ENCODE results near the gene C1QB. TPM values are rescaled to one million over a fixed set of nuclear protein-coding genes. Genes with fewer than 3 reads are reported as not detected.

The C1QB gene
- polyA plus RNA-seq, 1 donor (not counting 4 experiments of a cell fraction or from before 2014, with no cell fraction given): not detected

GRCh38 chr1:22619798-22620197 lies 33.2 kb upstream of the C1QB start:
- Histone ChIP-seq H3K27me3 (ENCODE audit: control insufficient read depth, extremely low read depth, insufficient read depth, low read length) (peaks cover 35% of the 10 kb centered on the region), H3K9ac (ENCODE audit: control insufficient read depth, extremely low read depth, insufficient read depth, low read length) (no peak overlapping the region), H3K9me1 (ENCODE audit: control insufficient read depth, extremely low read depth, insufficient read depth, low read length) (no peaks in the 10 kb centered on the region), H3K4me1 (ENCODE audit: control insufficient read depth, extremely low read depth, insufficient read depth, low read length) (no peaks in the 10 kb centered on the region), H4K20me1 (ENCODE audit: control insufficient read depth, extremely low read depth, insufficient read depth, low read length) (no peaks in the 10 kb centered on the region), H3K4me3 (ENCODE audit: control insufficient read depth in 2 of 3, extremely low read depth in 1 of 3, insufficient read depth in 2 of 3, low read depth in 1 of 3, low read length in 3 of 3) (no peak overlapping the region), H3K79me2 (ENCODE audit: control insufficient read depth, insufficient read depth, low read length) (no peaks in the 10 kb centered on the region), H2AFZ (ENCODE audit: control insufficient read depth, low read length) (no peak overlapping the region), H3K9me3 (ENCODE audit: control insufficient read depth, low read depth, low read length) (no peaks in the 10 kb centered on the region), H3K27ac (ENCODE audit: control insufficient read depth, insufficient read depth, low read length) (no peak overlapping the region), H3K4me2 (ENCODE audit: control insufficient read depth, extremely low read depth, insufficient read depth, low read depth, low read length) (no peak overlapping the region), H3K36me3 (ENCODE audit: control insufficient read depth in 2 of 2, extremely low read depth in 1 of 2, insufficient read depth in 2 of 2, low read length in 2 of 2) (no peaks in the 10 kb centered on the region)
- dilution Hi-C loops (cut with MboI; ENCODE audit: extremely low pct_ligation_motif_present, low sequenced_read_pairs): no loop called here
- TF ChIP-seq EZH2 (IDR thresholded peaks at IDR 0.05; ENCODE audit: low read length) (no peak), CTCF (optimal IDR thresholded peaks at IDR 0.05 in 1 of 3, IDR thresholded peaks at IDR 0.05 in 1 of 3, conservative IDR thresholded peaks at IDR 0.05 in 1 of 3; ENCODE audit: extremely low read depth in 1 of 3, insufficient read depth in 2 of 3, low read length in 3 of 3) (no peak)
- DNase-seq (ENCODE audit: low read depth, low spot score): no peak
- FAIRE-seq: no peak

GRCh38 chr1:22621761-22622160 lies 31.3 kb upstream of the C1QB start:
- H3K36me3 ChIP-seq (ENCODE audit: control insufficient read depth in 2 of 2, extremely low read depth in 1 of 2, insufficient read depth in 2 of 2, low read length in 2 of 2): no peaks in the 10 kb centered on the region
- DNase-seq (ENCODE audit: low read depth, low spot score): no peak

More at GRCh38 chr1:22621761-22622160, 31.3 kb upstream of the C1QB start:
- Histone ChIP-seq H3K9me3 (ENCODE audit: control insufficient read depth, low read depth, low read length) (no peaks in the 10 kb centered on the region), H2AFZ (ENCODE audit: control insufficient read depth, low read length) (no peak overlapping the region), H3K79me2 (ENCODE audit: control insufficient read depth, insufficient read depth, low read length) (no peaks in the 10 kb centered on the region), H3K27ac (ENCODE audit: control insufficient read depth, insufficient read depth, low read length) (no peak overlapping the region), H4K20me1 (ENCODE audit: control insufficient read depth, extremely low read depth, insufficient read depth, low read length) (no peaks in the 10 kb centered on the region), H3K4me1 (ENCODE audit: control insufficient read depth, extremely low read depth, insufficient read depth, low read length) (no peaks in the 10 kb centered on the region), H3K4me2 (ENCODE audit: control insufficient read depth, extremely low read depth, insufficient read depth, low read depth, low read length) (no peak overlapping the region), H3K9ac (ENCODE audit: control insufficient read depth, extremely low read depth, insufficient read depth, low read length) (no peak overlapping the region), H3K4me3 (ENCODE audit: control insufficient read depth in 2 of 3, extremely low read depth in 1 of 3, insufficient read depth in 2 of 3, low read depth in 1 of 3, low read length in 3 of 3) (no peak overlapping the region), H3K9me1 (ENCODE audit: control insufficient read depth, extremely low read depth, insufficient read depth, low read length) (no peaks in the 10 kb centered on the region), H3K27me3 (ENCODE audit: control insufficient read depth, extremely low read depth, insufficient read depth, low read length) (peaks cover 26% of the 10 kb centered on the region)
- dilution Hi-C loops (cut with MboI; ENCODE audit: extremely low pct_ligation_motif_present, low sequenced_read_pairs): no loop called here
- no peak for FAIRE-seq
- no peak for TF ChIP-seq EZH2 (IDR thresholded peaks at IDR 0.05; ENCODE audit: low read length)
- TF ChIP-seq CTCF (optimal IDR thresholded peaks at IDR 0.05 in 1 of 3, IDR thresholded peaks at IDR 0.05 in 1 of 3, conservative IDR thresholded peaks at IDR 0.05 in 1 of 3; ENCODE audit: extremely low read depth in 1 of 3, insufficient read depth in 2 of 3, low read length in 3 of 3): no peak

Measured in keratinocyte (primary cell).